Astrocyte (in vitro differentiated cells and primary cell): ENCODE measurements around the gene AMH. TPM values are rescaled to one million over a fixed set of nuclear protein-coding genes. Genes with fewer than 3 reads are reported as not detected.

Source experiments
- DNase-seq: peaks from one replicate; pipeline ENCODE4 v3.0.0-alpha.2; 2010; ENCODE audit warnings: low read depth
- FAIRE-seq: peaks from 2 replicates; lab custom pipeline; 2011; peaks lifted over from hg19 to GRCh38; lab: Jason Lieb, UNC
- H2AFZ ChIP-seq: 2 replicates; pipeline ENCODE4 v1.6.0; 2012; ENCODE audit warnings: low read depth, low read length, inconsistent platforms
- H3K27ac ChIP-seq: 2 replicates; pipeline ENCODE4 v1.5.1; 2011; ENCODE audit warnings: low read depth, low read length, inconsistent platforms
- H3K27me3 ChIP-seq: 2 replicates; pipeline ENCODE4 v1.6.0; 2011; ENCODE audit warnings: low read length, inconsistent platforms; ENCODE audit not compliant: insufficient read depth
- H3K36me3 ChIP-seq: 2 replicates; pipeline ENCODE4 v1.5.1; 2011; ENCODE audit warnings: low read length, inconsistent platforms; ENCODE audit not compliant: insufficient read depth
- H3K4me1 ChIP-seq: 2 replicates; pipeline ENCODE4 v1.5.1; 2011; ENCODE audit warnings: low read length, inconsistent platforms; ENCODE audit not compliant: insufficient read depth
- H3K4me2 ChIP-seq: 2 replicates; pipeline ENCODE4 v1.6.0; 2012; ENCODE audit warnings: low read length, inconsistent platforms
- H3K4me3 ChIP-seq: 2 replicates; pipeline ENCODE4 v1.5.1; 2011; ENCODE audit warnings: low read depth, mild to moderate bottlenecking, low read length, inconsistent platforms; ENCODE audit not compliant: insufficient read depth
- H3K79me2 ChIP-seq: 2 replicates; pipeline ENCODE4 v1.6.0; 2012; ENCODE audit warnings: mild to moderate bottlenecking, low read length, inconsistent platforms; ENCODE audit not compliant: insufficient read depth
- H3K9ac ChIP-seq: 2 replicates; pipeline ENCODE4 v1.6.0; 2012; ENCODE audit warnings: mild to moderate bottlenecking, low read length, inconsistent platforms
- H3K9me3 ChIP-seq: 2 replicates; pipeline ENCODE4 v1.5.1; 2012; ENCODE audit warnings: low read depth, mild to moderate bottlenecking, low read length, inconsistent platforms; ENCODE audit not compliant: insufficient read depth
- H4K20me1 ChIP-seq: 2 replicates; pipeline ENCODE4 v1.6.0; 2012; ENCODE audit warnings: low read length, inconsistent platforms; ENCODE audit not compliant: insufficient read depth
- H3K27ac Mint-ChIP-seq: one replicate; pipeline ENCODE4 v1.8.0; 2021; ENCODE audit warnings: mild to moderate bottlenecking, mixed read lengths; ENCODE audit not compliant: unreplicated experiment
- H3K27me3 Mint-ChIP-seq: one replicate; pipeline ENCODE4 v1.8.0; 2021; ENCODE audit warnings: low read depth, mixed read lengths; ENCODE audit not compliant: unreplicated experiment
- H3K36me3 Mint-ChIP-seq: one replicate; pipeline ENCODE4 v1.8.0; 2021; ENCODE audit warnings: low read depth, mixed read lengths; ENCODE audit not compliant: unreplicated experiment
- H3K4me1 Mint-ChIP-seq: one replicate; pipeline ENCODE4 v1.8.0; 2021; ENCODE audit warnings: low read depth, mixed read lengths; ENCODE audit not compliant: unreplicated experiment
- H3K4me3 Mint-ChIP-seq: one replicate; pipeline ENCODE4 v1.8.0; 2021; ENCODE audit warnings: mild to moderate bottlenecking, moderate library complexity, mixed read lengths; ENCODE audit not compliant: unreplicated experiment
- H3K9me3 Mint-ChIP-seq: one replicate; pipeline ENCODE4 v1.8.0; 2021; ENCODE audit warnings: mild to moderate bottlenecking, mixed read lengths; ENCODE audit not compliant: unreplicated experiment
- EZH2 ChIP-seq: IDR thresholded peaks from 2 replicates; pipeline ENCODE4 v1.6.1; 2012; ENCODE audit warnings: mild to moderate bottlenecking, low read length, inconsistent platforms; ENCODE audit not compliant: insufficient read depth
- total RNA-seq: library from RNA; stranded (reverse); gene quantifications from 2 replicates; pipeline ENCODE4 v1.2.1, GENCODE V29; 2021
- TF ChIP-seq, protein P1 (sequence below): IDR thresholded peaks from 2 replicates; pipeline ENCODE4 v1.5.1; 2011; ENCODE audit warnings: low read depth, mild to moderate bottlenecking, inconsistent platforms, low read length, moderate library complexity; ENCODE audit not compliant: insufficient read depth

AMH gene
- total RNA-seq, 1 donor from 2014 or later: 4.6 TPM

DNA sequence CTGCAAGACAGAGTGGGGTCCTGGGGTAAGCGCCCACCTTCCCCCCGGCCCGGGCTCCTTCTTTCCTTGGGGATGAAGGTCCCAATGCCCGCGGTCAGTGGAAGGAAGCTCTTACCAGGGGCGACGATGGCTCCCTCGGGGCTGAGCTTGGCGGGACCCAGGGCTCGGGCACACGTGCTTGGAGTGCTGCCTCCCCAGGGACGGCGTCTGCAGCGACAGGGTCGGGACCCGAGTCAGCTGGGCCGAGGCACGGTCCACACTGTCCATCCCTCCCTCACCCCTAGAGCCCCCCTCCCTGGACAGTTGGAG is 3.6 kb downstream of the AMH start:
- peak overlapping the region; percentile 11 for H3K4me2 ChIP-seq
- no peak overlapping the region for H3K4me3 ChIP-seq
- TF ChIP-seq, protein P1, sequence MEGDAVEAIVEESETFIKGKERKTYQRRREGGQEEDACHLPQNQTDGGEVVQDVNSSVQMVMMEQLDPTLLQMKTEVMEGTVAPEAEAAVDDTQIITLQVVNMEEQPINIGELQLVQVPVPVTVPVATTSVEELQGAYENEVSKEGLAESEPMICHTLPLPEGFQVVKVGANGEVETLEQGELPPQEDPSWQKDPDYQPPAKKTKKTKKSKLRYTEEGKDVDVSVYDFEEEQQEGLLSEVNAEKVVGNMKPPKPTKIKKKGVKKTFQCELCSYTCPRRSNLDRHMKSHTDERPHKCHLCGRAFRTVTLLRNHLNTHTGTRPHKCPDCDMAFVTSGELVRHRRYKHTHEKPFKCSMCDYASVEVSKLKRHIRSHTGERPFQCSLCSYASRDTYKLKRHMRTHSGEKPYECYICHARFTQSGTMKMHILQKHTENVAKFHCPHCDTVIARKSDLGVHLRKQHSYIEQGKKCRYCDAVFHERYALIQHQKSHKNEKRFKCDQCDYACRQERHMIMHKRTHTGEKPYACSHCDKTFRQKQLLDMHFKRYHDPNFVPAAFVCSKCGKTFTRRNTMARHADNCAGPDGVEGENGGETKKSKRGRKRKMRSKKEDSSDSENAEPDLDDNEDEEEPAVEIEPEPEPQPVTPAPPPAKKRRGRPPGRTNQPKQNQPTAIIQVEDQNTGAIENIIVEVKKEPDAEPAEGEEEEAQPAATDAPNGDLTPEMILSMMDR: no peak
- peak; percentile 48 for TF ChIP-seq EZH2
- H3K27me3 ChIP-seq: peaks cover 22% of the 10 kb centered on the region
- no peak overlapping the region for H3K9ac ChIP-seq
- H3K4me3 Mint-ChIP-seq: no peak overlapping the region
- H3K9me3 ChIP-seq: no peaks in the 10 kb centered on the region
- H3K36me3 Mint-ChIP-seq: peaks cover 1% of the 10 kb centered on the region
- no peak overlapping the region for H3K27ac Mint-ChIP-seq
- H3K9me3 Mint-ChIP-seq: no peaks in the 10 kb centered on the region
- H4K20me1 ChIP-seq: peaks cover 41% of the 10 kb centered on the region
- H2AFZ ChIP-seq: no peak overlapping the region
- H3K79me2 ChIP-seq: no peaks in the 10 kb centered on the region
- DNase-seq (no peak), FAIRE-seq (no peak)
- no peak overlapping the region for H3K27ac ChIP-seq
- H3K4me1 ChIP-seq: peaks cover 2% of the 10 kb centered on the region
- peaks cover 6% of the 10 kb centered on the region for H3K27me3 Mint-ChIP-seq
- H3K4me1 Mint-ChIP-seq: no peaks in the 10 kb centered on the region
- H3K36me3 ChIP-seq: no peaks in the 10 kb centered on the region

DNA sequence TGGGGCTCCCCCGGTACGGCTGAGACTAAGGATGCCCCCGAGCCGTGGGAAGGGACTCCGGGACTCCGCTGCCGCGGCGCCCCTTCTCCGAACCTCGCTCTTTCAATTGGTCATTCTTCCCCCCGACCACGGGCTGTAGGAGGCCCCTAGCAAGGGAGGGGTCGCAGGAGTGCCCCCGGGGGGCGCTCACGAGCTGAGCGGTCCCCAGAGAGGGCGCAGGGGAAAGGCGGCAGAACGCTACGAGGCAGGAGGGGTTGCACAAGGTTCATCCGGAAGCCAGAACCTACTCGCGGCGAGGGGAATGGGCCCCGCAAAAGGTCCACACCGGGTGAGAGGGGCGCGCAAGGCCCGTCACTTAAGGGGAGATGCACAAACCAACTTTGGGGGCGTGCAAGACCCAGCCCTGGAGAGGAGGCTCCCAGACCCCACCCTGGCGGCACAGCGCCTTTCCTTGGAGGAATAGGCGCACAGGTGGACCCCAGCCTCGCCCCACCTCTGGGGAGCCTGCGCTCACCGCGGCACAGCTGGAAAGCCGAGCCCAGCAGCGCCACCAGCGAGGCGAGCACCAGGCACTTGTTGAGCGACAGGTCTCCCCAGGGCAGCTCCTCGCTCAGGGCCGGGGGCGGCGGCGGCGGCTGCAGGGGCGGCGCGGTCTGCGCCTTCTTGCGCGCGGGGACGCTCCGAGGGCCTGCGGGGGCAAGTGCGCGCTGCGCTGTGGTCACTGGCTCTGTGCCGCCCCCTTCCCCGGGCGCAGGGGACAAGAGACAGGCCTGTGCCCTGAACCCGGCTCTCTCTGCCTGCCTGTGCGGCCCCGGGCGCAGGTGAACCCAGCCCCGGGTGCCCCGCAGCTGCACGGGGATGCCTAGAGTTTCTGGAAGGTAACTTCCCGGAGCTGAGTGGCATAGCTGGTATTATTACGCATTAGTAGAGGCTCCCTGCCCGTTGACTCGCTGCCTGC is 4.3 kb downstream of the AMH start:
- Histone ChIP-seq H3K4me1 (peaks cover 2% of the 10 kb centered on the region), H3K36me3 (no peaks in the 10 kb centered on the region), H3K4me2 (peak overlapping the region; percentile 11), H3K27ac (no peak overlapping the region), H3K9me3 (no peaks in the 10 kb centered on the region), H3K27me3 (peaks cover 22% of the 10 kb centered on the region), H3K79me2 (no peaks in the 10 kb centered on the region), H3K9ac (no peak overlapping the region), H2AFZ (no peak overlapping the region), H3K4me3 (no peak overlapping the region), H4K20me1 (peaks cover 39% of the 10 kb centered on the region)
- DNase-seq (no peak), FAIRE-seq (no peak)
- no peaks in the 10 kb centered on the region for H3K9me3 Mint-ChIP-seq
- peak overlapping the region; percentile 68 for H3K4me3 Mint-ChIP-seq
- H3K27ac Mint-ChIP-seq: peak overlapping the region; percentile 66
- peaks cover 1% of the 10 kb centered on the region for H3K36me3 Mint-ChIP-seq
- H3K27me3 Mint-ChIP-seq: peaks cover 6% of the 10 kb centered on the region
- peak; percentile 69 for TF ChIP-seq EZH2
- TF ChIP-seq, protein P1: no peak
- no peaks in the 10 kb centered on the region for H3K4me1 Mint-ChIP-seq
